HepG2 (cell line): ENCODE data around the gene TNIP3. TPM values are rescaled to one million over a fixed set of nuclear protein-coding genes. Genes with fewer than 3 reads are reported as not detected.

Source experiments
- ATAC-seq: fragments of 200-7000 bp; cut with Tn5 transposase; 3 replicates; pipeline ENCODE4 v1.9.1; 2020; ENCODE audit warnings: mild to moderate bottlenecking, moderate library complexity
- BruUV-seq: library from RNA; stranded (reverse); fragments of 400-500 nt; replicated peaks from 2 replicates; lab custom pipeline; 2021; lab: Mats Ljungman, UMichigan
- CTCF ChIA-PET: fragments of 300-600 bp; formaldehyde crosslinking; extraction: SDS; loops from one replicate; lab custom pipeline; 2021; ENCODE audit warnings: low total read pairs, inconsistent platforms, low intra/inter-chr PET ratio; lab: Yijun Ruan, JAX
- POLR2A ChIA-PET: fragments of 350-600 bp; sonication (Branson Sonifier 250); formaldehyde crosslinking; loops from one replicate; lab custom pipeline; 2020; ENCODE audit warnings: antibody characterized with exemption, inconsistent platforms; lab: Yijun Ruan, JAX
- DNase-seq: peaks from one replicate; pipeline ENCODE4 v3.0.0-alpha.2; 2015; ENCODE audit warnings: low spot score
- FAIRE-seq: peaks from 3 replicates; lab custom pipeline; 2011; peaks lifted over from hg19 to GRCh38; lab: Jason Lieb, UNC
- H2AFZ ChIP-seq: one replicate; pipeline ENCODE4 v1.6.1; 2011; ENCODE audit warnings: low read length, inconsistent platforms
- H3K27ac ChIP-seq: fragments of 300-600 bp; 3 replicates; pipeline ENCODE4 v1.8.0; 2011; ENCODE audit warnings: mixed run types, mild to moderate bottlenecking, mixed read lengths, low read length, inconsistent platforms; ENCODE audit not compliant: insufficient read depth; ENCODE audit errors: extremely low read length
- H3K27me3 ChIP-seq, 2 experiments: fragments of 200-600 bp in 1 of 2; 2 replicates in 1 of 2; 3 replicates in 1 of 2; pipeline versions ENCODE4 v1.6.0 to v1.8.0; 2011; ENCODE audit warnings: low read length in 2 of 2, mild to moderate bottlenecking in 2 of 2, moderate library complexity in 2 of 2, inconsistent platforms in 1 of 2; ENCODE audit not compliant: insufficient read depth in 2 of 2, control insufficient read depth in 1 of 2
- H3K36me3 ChIP-seq, 2 experiments: fragments of 200-600 bp in 1 of 2; replicated peaks in 1 of 2; 2 replicates in 1 of 2; 3 replicates in 1 of 2; pipeline versions ENCODE4 v1.5.1 to v1.8.0; 2011; ENCODE audit warnings: low read length in 2 of 2, inconsistent platforms in 1 of 2; ENCODE audit not compliant: insufficient read depth in 2 of 2, control insufficient read depth in 1 of 2
- H3K4me1 ChIP-seq: 2 replicates; pipeline ENCODE4 v1.5.1; 2012; ENCODE audit warnings: low read length, inconsistent platforms; ENCODE audit not compliant: insufficient read depth
- H3K4me2 ChIP-seq: 2 replicates; pipeline ENCODE4 v1.6.0; 2011; ENCODE audit warnings: low read depth, low read length, inconsistent platforms
- H3K4me3 ChIP-seq, 3 experiments: fragments of 200-600 bp in 1 of 3; sonication (generic), shearing (Covaris generic) in 1 of 3; replicated peaks in 1 of 3; 2 replicates each; pipeline ENCODE4 v1.5.1; 2011 to 2016; ENCODE audit warnings: low read length in 3 of 3, inconsistent platforms in 2 of 3, low read depth in 2 of 3, mild to moderate bottlenecking in 2 of 3, control low read depth in 1 of 3, mixed read lengths in 1 of 3; ENCODE audit not compliant: insufficient read depth in 1 of 3
- H3K79me2 ChIP-seq: one replicate; pipeline ENCODE4 v1.6.1; 2011; ENCODE audit warnings: low read length, inconsistent platforms; ENCODE audit not compliant: insufficient read depth
- H3K9ac ChIP-seq: 2 replicates; pipeline ENCODE4 v1.6.0; 2011; ENCODE audit warnings: mild to moderate bottlenecking, low read depth, low read length, inconsistent platforms; ENCODE audit not compliant: insufficient read depth
- H3K9me3 ChIP-seq: 2 replicates; pipeline ENCODE4 v1.5.1; 2012; ENCODE audit warnings: mild to moderate bottlenecking, low read length
- H4K20me1 ChIP-seq: 2 replicates; pipeline ENCODE4 v1.6.0; 2011; ENCODE audit warnings: inconsistent platforms, mild to moderate bottlenecking, low read length, moderate library complexity; ENCODE audit not compliant: insufficient read depth
- CBX1 ChIP-seq: IDR thresholded peaks from one replicate; pipeline ENCODE4 v1.6.1; 2016; ENCODE audit warnings: antibody characterized with exemption, low read depth
- ELF1 ChIP-seq: sonication (generic); formaldehyde crosslinking; IDR thresholded peaks from 2 replicates; pipeline ENCODE4 v1.4.0; 2020; ENCODE audit warnings: missing genetic modification reagents
- GABPB1 ChIP-seq: IDR thresholded peaks from 2 replicates; pipeline ENCODE4 v1.6.1; 2016; ENCODE audit warnings: mild to moderate bottlenecking, missing genetic modification reagents, moderate library complexity, missing compliant biosample characterization
- IKZF5 ChIP-seq: IDR thresholded peaks from 2 replicates; pipeline ENCODE4 v1.6.1; 2018; ENCODE audit warnings: missing genetic modification reagents, mild to moderate bottlenecking, missing compliant biosample characterization
- KLF11 ChIP-seq: IDR thresholded peaks from 2 replicates; pipeline ENCODE4 v1.6.1; 2016; ENCODE audit warnings: missing compliant biosample characterization
- RELA ChIP-seq: sonication (generic); formaldehyde crosslinking; IDR thresholded peaks from 2 replicates; pipeline ENCODE4 v1.4.0; 2020; ENCODE audit warnings: missing genetic modification reagents
- SRF ChIP-seq: IDR thresholded peaks from 2 replicates; pipeline ENCODE4 v1.6.1; 2011; ENCODE audit warnings: mild to moderate bottlenecking, low read depth, low read length, moderate library complexity
- ZBTB33 ChIP-seq: sonication (generic); formaldehyde crosslinking; IDR thresholded peaks from 2 replicates; pipeline ENCODE4 v1.4.0; 2020; ENCODE audit warnings: missing genetic modification reagents
- ZC3H4 ChIP-seq: sonication (generic); formaldehyde crosslinking; IDR thresholded peaks from 2 replicates; pipeline ENCODE4 v1.4.0; 2020; ENCODE audit warnings: missing genetic modification reagents, borderline replicate concordance
- ZIK1 ChIP-seq: sonication (generic); formaldehyde crosslinking; IDR thresholded peaks from 2 replicates; pipeline ENCODE4 v1.5.0; 2020; ENCODE audit warnings: mild to moderate bottlenecking, low read depth, missing genetic modification reagents, borderline replicate concordance
- ZNF18 ChIP-seq: sonication (generic); formaldehyde crosslinking; IDR thresholded peaks from 2 replicates; pipeline ENCODE4 v1.8.0; 2022; ENCODE audit warnings: mild to moderate bottlenecking, missing genetic modification reagents; ENCODE audit not compliant: insufficient replicate concordance
- ZNF274 ChIP-seq: sonication (generic); formaldehyde crosslinking; IDR thresholded peaks from 2 replicates; pipeline ENCODE4 v1.5.1; 2020; ENCODE audit warnings: mild to moderate bottlenecking, missing genetic modification reagents
- ZNF570 ChIP-seq: sonication (generic); formaldehyde crosslinking; IDR thresholded peaks from 2 replicates; pipeline ENCODE4 v1.4.0; 2020; ENCODE audit warnings: mild to moderate bottlenecking, missing genetic modification reagents, borderline replicate concordance
- ZNF609 ChIP-seq: sonication (generic); formaldehyde crosslinking; IDR thresholded peaks from 2 replicates; pipeline ENCODE4 v1.4.0; 2020; ENCODE audit warnings: mild to moderate bottlenecking, missing genetic modification reagents, borderline replicate concordance
- ZNF878 ChIP-seq: sonication (generic); formaldehyde crosslinking; IDR thresholded peaks from 2 replicates; pipeline ENCODE4 v1.8.1; 2023; ENCODE audit warnings: mild to moderate bottlenecking, missing genetic modification reagents, moderate library complexity
- in situ Hi-C: cut with HindIII; loops from 2 replicates; pipeline ENCODE4 v1.10.0; 2017; ENCODE audit warnings: low pct_unique_long_range_greater_than_20kb; ENCODE audit not compliant: extremely low pct_ligation_motif_present
- intact Hi-C: fragments of 100-400 bp; cut with micrococcal nuclease; formaldehyde crosslinking; loops from one replicate; pipeline ENCODE4 v1.10.0; 2022; ENCODE audit not compliant: unreplicated experiment
- polyA plus RNA-seq, 8 experiments: library from polyadenylated mRNA; depleted of rRNA in 3 of 8; stranded (reverse) in 7 of 8; unstranded in 1 of 8; fragments of >200 nt; fragmentation: Illumina TruSeq in 4 of 8; extraction: Trizol in 4 of 8; gene quantifications; 2 replicates each; pipeline versions ENCODE4 v1.2.1 to v1.2.3, GENCODE V29; 2011 to 2016; ENCODE audit warnings: low read depth in 4 of 8, missing spikeins in 1 of 8, mixed read lengths in 1 of 8; ENCODE audit not compliant: insufficient read depth in 1 of 8
- total RNA-seq, 5 experiments: library from RNA; depleted of rRNA; stranded (reverse); fragments of >200 nt; fragmentation: Illumina TruSeq; extraction: Trizol; gene quantifications; 2 replicates each; pipeline ENCODE4 v1.2.3, GENCODE V29; 2016; ENCODE audit warnings: low read depth in 1 of 5

TNIP3 gene
- total and polyA plus RNA-seq, 2 of the 13 experiments (the other 11 are each of a cell fraction or from before 2014, with no cell fraction given) = not detected

- Histone ChIP-seq H3K79me2 (no peaks in the 10 kb centered on the region), H3K4me1 (no peaks in the 10 kb centered on the region), H3K27ac (no peak overlapping the region), H3K9me3 (no peaks in the 10 kb centered on the region), H4K20me1 (no peaks in the 10 kb centered on the region), H3K4me3 (no peak overlapping the region), H2AFZ (no peak overlapping the region), H3K9ac (no peak overlapping the region), H3K36me3 (no peaks in the 10 kb centered on the region), H3K27me3 (no peaks in the 10 kb centered on the region; a peak in 1 of 5 replicates), H3K4me2 (no peak overlapping the region)
- no TSS peak for BruUV-seq
- ChIA-PET CTCF (interaction anchor here (1.2 kb wide), 1 partner anchor 956 kb away, joined by 4 read pairs; no protein-coding TSS in a partner anchor), POLR2A (no interaction called here)
- ATAC-seq = no peak
- FAIRE-seq = no peak
- in situ Hi-C loops (no loop called here), intact Hi-C loops (loop anchor here (1.0 kb wide), 1 partner anchor 956 kb away; no protein-coding TSS in a partner anchor)
- DNase-seq = no peak
- TF ChIP-seq ZNF878 (CRISPR knock-in tag) (no peak), ZC3H4 (no peak), ZBTB33 (no peak), ZIK1 (no peak), SRF (no peak), KLF11 (CRISPR knock-in tag) (no peak), ZNF274 (CRISPR knock-in tag) (no peak), RELA (CRISPR knock-in tag) (no peak), CBX1 (no peak), ELF1 (CRISPR knock-in tag) (no peak), ZNF18 (CRISPR knock-in tag) (no peak), ZNF609 (CRISPR knock-in tag) (no peak), ZNF570 (CRISPR knock-in tag) (no peak), GABPB1 (CRISPR knock-in tag) (no peak), IKZF5 (CRISPR knock-in tag) (no peak)
Observed at GRCh38 chr4:121112530-121112929, 51.6 kb downstream of the TNIP3 start.
